Glutamatergic neuron (in vitro differentiated cells): ENCODE data around the gene BACH2. TPM values are rescaled to one million over a fixed set of nuclear protein-coding genes. Genes with fewer than 3 reads are reported as not detected.

Source experiments
- DNase-seq: peaks from one replicate; pipeline ENCODE4 v3.0.0; 2022
- H3K27ac Mint-ChIP-seq: one replicate; pipeline ENCODE4 v1.8.0; 2020; ENCODE audit warnings: mild to moderate bottlenecking, mixed read lengths, inconsistent platforms; ENCODE audit not compliant: unreplicated experiment
- H3K27me3 Mint-ChIP-seq: one replicate; pipeline ENCODE4 v1.8.0; 2020; ENCODE audit warnings: mild to moderate bottlenecking, moderate library complexity, mixed read lengths, inconsistent platforms; ENCODE audit not compliant: unreplicated experiment
- H3K36me3 Mint-ChIP-seq: one replicate; pipeline ENCODE4 v1.8.0; 2020; ENCODE audit warnings: mild to moderate bottlenecking, mixed read lengths, inconsistent platforms; ENCODE audit not compliant: unreplicated experiment
- H3K4me1 Mint-ChIP-seq: one replicate; pipeline ENCODE4 v1.8.0; 2020; ENCODE audit warnings: mild to moderate bottlenecking, low read depth, mixed read lengths, inconsistent platforms; ENCODE audit not compliant: unreplicated experiment
- H3K4me3 Mint-ChIP-seq: one replicate; pipeline ENCODE4 v1.8.0; 2020; ENCODE audit warnings: mild to moderate bottlenecking, mixed read lengths, inconsistent platforms; ENCODE audit not compliant: unreplicated experiment
- H3K9me3 Mint-ChIP-seq: one replicate; pipeline ENCODE4 v1.8.0; 2020; ENCODE audit warnings: mild to moderate bottlenecking, moderate library complexity, mixed read lengths, inconsistent platforms; ENCODE audit not compliant: unreplicated experiment
- total RNA-seq: library from RNA; stranded (reverse); fragmentation: NEBNext Ultra II Directional; extraction: Animal tissue kit (Norgen Biotek cat#: 25700); gene quantifications from one replicate; pipeline ENCODE4 v1.2.1, GENCODE V29; 2021; ENCODE audit not compliant: unreplicated experiment
- TF ChIP-seq, protein P1 (sequence below): fragments of 200-600 bp; sonication (generic); IDR thresholded peaks from one replicate; pipeline ENCODE4 v1.5.0; 2021; ENCODE audit not compliant: partially characterized antibody, unreplicated experiment

Gene BACH2
- total RNA-seq, 1 donor from 2014 or later = 96.4 TPM

DNA sequence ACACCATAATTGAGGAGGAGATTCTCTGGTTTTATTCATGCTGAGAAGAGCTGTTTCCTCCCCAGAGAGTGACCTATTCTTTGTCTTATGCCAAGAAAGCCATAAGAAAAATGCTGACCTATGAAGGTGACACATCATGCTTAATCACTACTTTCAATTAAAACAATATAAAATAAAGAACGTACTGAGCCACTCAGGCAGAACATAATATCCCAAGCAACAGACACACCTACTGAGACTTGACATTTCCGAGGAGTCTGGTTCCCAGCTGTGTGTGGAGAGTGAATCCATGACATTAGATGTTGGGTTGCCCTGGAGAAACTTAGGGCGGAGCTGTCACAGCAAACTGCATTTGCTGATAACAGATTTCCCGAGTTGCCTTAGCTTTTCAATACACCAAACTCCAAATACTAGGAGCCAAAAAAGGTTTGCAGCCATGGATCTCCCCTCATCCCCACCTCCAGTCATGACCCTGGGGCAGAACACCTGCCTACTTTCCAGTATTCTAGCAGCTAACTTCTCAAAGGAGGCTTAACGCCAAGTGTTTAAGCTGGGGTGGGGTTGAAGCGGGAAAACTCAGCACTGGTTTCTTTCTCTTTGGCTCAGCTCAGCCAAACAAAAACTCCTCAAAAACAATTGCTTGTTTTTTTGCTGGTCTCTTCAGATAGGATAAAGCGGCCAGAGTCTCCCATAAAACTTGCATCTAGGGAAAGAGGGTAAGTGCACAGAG is 92.2 kb downstream of the BACH2 start:
- Mint-ChIP-seq H3K4me1 (peaks cover 14% of the 10 kb centered on the region), H3K27me3 (peaks cover 2% of the 10 kb centered on the region), H3K36me3 (peaks cover 2% of the 10 kb centered on the region), H3K27ac (no peak overlapping the region), H3K4me3 (no peak overlapping the region), H3K9me3 (peaks cover 1% of the 10 kb centered on the region)
- TF ChIP-seq, protein P1, sequence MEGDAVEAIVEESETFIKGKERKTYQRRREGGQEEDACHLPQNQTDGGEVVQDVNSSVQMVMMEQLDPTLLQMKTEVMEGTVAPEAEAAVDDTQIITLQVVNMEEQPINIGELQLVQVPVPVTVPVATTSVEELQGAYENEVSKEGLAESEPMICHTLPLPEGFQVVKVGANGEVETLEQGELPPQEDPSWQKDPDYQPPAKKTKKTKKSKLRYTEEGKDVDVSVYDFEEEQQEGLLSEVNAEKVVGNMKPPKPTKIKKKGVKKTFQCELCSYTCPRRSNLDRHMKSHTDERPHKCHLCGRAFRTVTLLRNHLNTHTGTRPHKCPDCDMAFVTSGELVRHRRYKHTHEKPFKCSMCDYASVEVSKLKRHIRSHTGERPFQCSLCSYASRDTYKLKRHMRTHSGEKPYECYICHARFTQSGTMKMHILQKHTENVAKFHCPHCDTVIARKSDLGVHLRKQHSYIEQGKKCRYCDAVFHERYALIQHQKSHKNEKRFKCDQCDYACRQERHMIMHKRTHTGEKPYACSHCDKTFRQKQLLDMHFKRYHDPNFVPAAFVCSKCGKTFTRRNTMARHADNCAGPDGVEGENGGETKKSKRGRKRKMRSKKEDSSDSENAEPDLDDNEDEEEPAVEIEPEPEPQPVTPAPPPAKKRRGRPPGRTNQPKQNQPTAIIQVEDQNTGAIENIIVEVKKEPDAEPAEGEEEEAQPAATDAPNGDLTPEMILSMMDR = no peak
- DNase-seq = no peak

DNA sequence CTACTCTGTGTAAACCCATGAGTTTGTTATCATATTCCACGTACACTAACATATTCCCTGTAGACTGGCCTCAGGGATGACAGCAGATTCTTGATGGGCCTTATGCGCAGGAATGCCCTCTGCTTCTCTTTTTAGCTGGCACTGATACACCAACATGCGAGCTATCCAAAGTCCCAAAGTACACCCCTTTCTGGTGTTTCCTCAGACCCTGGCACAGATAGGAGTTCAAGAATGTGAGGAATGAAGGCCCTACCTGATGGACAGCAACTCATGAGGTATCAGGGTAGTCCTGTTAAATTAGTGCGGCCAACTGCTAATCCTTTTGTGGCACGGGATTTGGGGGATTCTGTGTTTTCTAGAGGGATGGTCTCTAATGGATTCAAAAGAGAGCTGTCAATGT is 93.0 kb downstream of the BACH2 start:
- H3K27ac Mint-ChIP-seq = no peak overlapping the region
- H3K27me3 Mint-ChIP-seq = peaks cover under 1% of the 10 kb centered on the region
- H3K36me3 Mint-ChIP-seq = peaks cover 5% of the 10 kb centered on the region
- H3K4me3 Mint-ChIP-seq = no peak overlapping the region
- TF ChIP-seq, protein P1 = no peak
- peaks cover 12% of the 10 kb centered on the region for H3K4me1 Mint-ChIP-seq
- peaks cover 3% of the 10 kb centered on the region for H3K9me3 Mint-ChIP-seq
- DNase-seq = no peak

DNA sequence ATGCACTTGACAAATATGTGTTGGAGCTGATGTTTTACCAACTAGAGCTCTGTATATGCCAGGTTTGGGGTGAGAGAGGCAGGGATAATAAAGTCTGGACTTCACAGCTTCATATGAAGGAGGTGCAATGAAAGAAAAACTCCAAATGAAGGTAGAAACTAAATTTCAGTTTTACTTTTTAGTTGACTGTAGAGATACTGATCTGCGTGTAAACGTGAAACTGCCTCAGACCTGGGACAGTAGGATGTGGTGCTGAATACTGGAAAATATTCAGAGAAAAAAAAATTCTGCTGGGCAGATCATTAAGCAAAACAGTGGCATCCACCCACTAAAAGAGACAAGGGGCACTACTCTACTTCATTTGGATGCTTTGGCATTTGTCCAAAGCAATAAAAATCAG is 94.5 kb downstream of the BACH2 start:
- H3K36me3 Mint-ChIP-seq = peaks cover 16% of the 10 kb centered on the region
- TF ChIP-seq, protein P1 = no peak
- no peak for DNase-seq
- peak overlapping the region; percentile 23 for H3K27ac Mint-ChIP-seq
- peaks cover 15% of the 10 kb centered on the region for H3K4me1 Mint-ChIP-seq
- H3K9me3 Mint-ChIP-seq = peaks cover 11% of the 10 kb centered on the region
- peaks cover 2% of the 10 kb centered on the region for H3K27me3 Mint-ChIP-seq
- peak overlapping the region; percentile 25 for H3K4me3 Mint-ChIP-seq

DNA sequence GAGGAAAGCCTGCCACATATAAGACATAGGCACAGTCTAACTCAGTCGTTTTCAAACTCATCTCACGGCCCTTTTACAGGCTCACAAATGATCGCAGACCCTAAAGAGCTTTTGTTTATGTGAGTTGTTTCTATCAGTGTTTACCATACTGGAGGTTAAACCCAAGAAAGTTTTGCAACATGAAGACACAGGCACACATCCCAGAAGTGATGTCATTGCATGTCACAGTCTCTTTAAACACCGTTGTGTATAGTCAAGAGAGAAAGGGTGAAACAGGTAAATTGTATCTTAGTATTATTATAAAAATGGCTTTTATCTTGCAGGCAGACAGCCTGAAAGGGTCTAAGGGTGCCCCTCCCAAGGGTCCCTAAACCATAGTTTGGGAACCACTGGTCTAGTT is 96.7 kb downstream of the BACH2 start:
- H3K36me3 Mint-ChIP-seq = peaks cover 17% of the 10 kb centered on the region
- H3K9me3 Mint-ChIP-seq = peaks cover 18% of the 10 kb centered on the region
- H3K4me1 Mint-ChIP-seq = peaks cover 28% of the 10 kb centered on the region
- DNase-seq = no peak
- peaks cover 6% of the 10 kb centered on the region for H3K27me3 Mint-ChIP-seq
- H3K4me3 Mint-ChIP-seq = no peak overlapping the region
- TF ChIP-seq, protein P1 = no peak
- H3K27ac Mint-ChIP-seq = no peak overlapping the region

DNA sequence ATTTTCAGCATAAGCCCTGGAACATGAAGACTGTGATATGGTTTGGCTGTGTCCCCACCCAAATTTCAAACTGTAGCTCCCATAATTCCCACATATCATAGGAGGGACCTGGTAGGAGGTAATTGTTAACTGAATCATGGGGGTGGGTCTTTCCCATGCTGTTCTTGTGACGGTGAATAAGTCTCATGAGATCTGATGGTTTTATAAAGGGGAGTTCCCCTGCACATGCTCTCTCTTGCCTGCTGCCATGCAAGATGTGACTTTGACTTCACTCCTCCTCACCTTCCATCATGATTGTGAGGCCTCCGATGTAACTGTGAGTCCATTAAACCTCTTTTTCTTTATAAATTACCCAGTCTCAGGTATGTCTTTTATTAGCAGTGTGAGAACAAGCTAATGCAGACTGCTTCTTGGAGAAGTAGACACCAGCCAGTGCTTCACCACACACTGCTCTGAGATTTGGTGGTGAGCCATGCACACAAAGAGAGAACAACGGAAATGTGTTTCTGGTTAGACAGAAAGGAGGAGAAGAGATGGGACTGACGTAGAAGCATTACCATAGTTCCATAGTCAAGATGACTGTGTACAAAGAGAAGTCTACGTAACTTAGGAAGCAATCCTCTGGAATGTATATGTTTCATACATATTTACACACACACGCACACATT is 97.8 kb downstream of the BACH2 start:
- Mint-ChIP-seq H3K27me3 (peaks cover 6% of the 10 kb centered on the region), H3K4me3 (peak overlapping the region; percentile 11), H3K9me3 (peaks cover 18% of the 10 kb centered on the region), H3K36me3 (peaks cover 17% of the 10 kb centered on the region), H3K4me1 (peaks cover 31% of the 10 kb centered on the region), H3K27ac (no peak overlapping the region)
- DNase-seq = no peak
- TF ChIP-seq, protein P1 = no peak
